ENCODE measurements around the gene IFT43.
"Not testable (repeated sequence)": the region's sequence is repeated elsewhere in the genome, so short reads cannot be mapped to it uniquely, and the experiment has no call there.

The IFT43 gene

GRCh38 chr14:75981426-75982265, 3.9 kb upstream of the IFT43 start, which contains the start of gene TGFB3:
TSS of gene TGFB3 (minus strand) at chr14:75981995. CDS start at chr14:75980893, 1,102 bp downstream.
- peak; percentile 93 for DNase-seq

- peak; percentile 96 for DNase-seq
Observed at GRCh38 chr14:75982266-75983018, 3.1 kb upstream of the IFT43 start.

GRCh38 chr14:75983019-75983358, 2.6 kb upstream of the IFT43 start:
- DNase-seq = no peak

GRCh38 chr14:75984674-75985073, 889 bp upstream of the IFT43 start:
- DNase-seq = no peak

GRCh38 chr14:75986439-75986765, 839 bp downstream of the IFT43 start:
- DNase-seq = peak; percentile 6

GRCh38 chr14:75987201-75987970, 1.8 kb downstream of the IFT43 start:
- no peak for DNase-seq

GRCh38 chr14:75989134-75989533, 3.6 kb downstream of the IFT43 start:
- no peak for DNase-seq

- DNase-seq = no peak
Observed at GRCh38 chr14:75990297-75990696, 4.7 kb downstream of the IFT43 start.

GRCh38 chr14:75991753-75992152, 6.2 kb downstream of the IFT43 start:
- DNase-seq = no peak

- DNase-seq = no peak
Observed at GRCh38 chr14:75993567-75994041, 8.0 kb downstream of the IFT43 start.

GRCh38 chr14:75995372-75996041, 9.9 kb downstream of the IFT43 start:
- DNase-seq = peak; percentile 60

- DNase-seq = no peak
Observed at GRCh38 chr14:75996488-75996887, 10.9 kb downstream of the IFT43 start.

- DNase-seq = no peak
Observed at GRCh38 chr14:75999511-76000190, 14.1 kb downstream of the IFT43 start.

- no peak for DNase-seq
Observed at GRCh38 chr14:76002383-76002782, 16.8 kb downstream of the IFT43 start.

GRCh38 chr14:76006253-76006652, 20.7 kb downstream of the IFT43 start:
- no peak for DNase-seq

- no peak for DNase-seq
Observed at GRCh38 chr14:76007379-76007778, 21.8 kb downstream of the IFT43 start.

- no peak for DNase-seq
Observed at GRCh38 chr14:76007852-76008251, 22.3 kb downstream of the IFT43 start.

GRCh38 chr14:76009627-76010026, 24.1 kb downstream of the IFT43 start:
- DNase-seq = not testable (repeated sequence)

- no peak for DNase-seq
Observed at GRCh38 chr14:76011930-76012329, 26.4 kb downstream of the IFT43 start.

- no peak for DNase-seq
Observed at GRCh38 chr14:76012354-76012753, 26.8 kb downstream of the IFT43 start.

GRCh38 chr14:76015191-76015590, 29.6 kb downstream of the IFT43 start:
- DNase-seq = no peak

- DNase-seq = no peak
Observed at GRCh38 chr14:76015668-76016067, 30.1 kb downstream of the IFT43 start.
